HL-60 (cell line): ENCODE results near the gene INO80C.

Source experiments
- CTCF ChIP-seq: IDR thresholded peaks from one replicate; pipeline ENCODE4 v1.5.1; 2011; ENCODE audit warnings: low read length, control low read depth, inconsistent platforms; ENCODE audit not compliant: insufficient read depth
- GABPA ChIP-seq: IDR thresholded peaks from 2 replicates; pipeline ENCODE4 v1.6.1; 2012; ENCODE audit warnings: low read depth
- POLR2AphosphoS5 ChIP-seq: IDR thresholded peaks from 2 replicates; pipeline ENCODE4 v1.6.1; 2012; ENCODE audit warnings: low read depth

GRCh38 chr18:35517715-35518114 is 20.0 kb upstream of the INO80C start:
- TF ChIP-seq CTCF: no peak
- no peak for TF ChIP-seq GABPA
- no peak for TF ChIP-seq POLR2AphosphoS5
